ENCODE data around the gene NEDD9.

DNA sequence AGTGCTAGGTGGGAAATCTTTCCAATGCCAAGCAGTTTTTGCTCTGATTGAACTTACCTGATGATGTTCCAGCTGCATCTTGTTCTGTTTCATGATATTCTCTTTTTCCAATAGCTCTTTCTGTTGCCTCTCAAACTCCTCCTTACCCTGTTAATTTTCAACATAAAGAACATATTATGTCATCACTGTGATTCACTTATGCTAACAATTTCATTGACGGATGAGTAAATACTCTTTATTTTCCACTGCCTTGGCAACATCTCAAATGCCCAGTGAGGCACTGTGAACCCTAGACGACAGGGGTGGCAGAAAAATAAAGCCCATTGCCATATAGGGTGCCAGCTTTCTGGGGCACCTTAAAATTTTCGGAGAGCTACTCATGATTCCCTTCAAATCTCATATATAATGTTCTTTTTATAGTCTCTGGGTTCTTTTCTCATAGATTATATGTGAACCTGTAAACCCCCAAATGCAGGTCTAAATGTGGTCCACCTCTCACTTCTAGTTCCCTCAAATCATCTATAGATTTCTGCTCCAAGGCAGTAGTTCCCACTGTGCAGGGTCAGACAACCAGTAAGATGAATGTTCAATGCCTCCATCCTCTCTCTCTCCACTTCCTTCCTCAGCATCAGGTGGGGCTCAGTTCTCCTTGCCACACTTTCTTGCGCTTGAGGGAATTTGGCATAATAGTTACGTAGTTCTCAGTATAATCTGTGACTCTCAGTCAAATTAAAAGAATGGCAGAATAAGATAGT, 44.1 kb downstream of the NEDD9 start:
- no peak for TF ChIP-seq CTCF (conservative IDR thresholded peaks at IDR 0.05 in 1 of 2, IDR thresholded peaks at IDR 0.05 in 1 of 2; ENCODE audit: low read depth in 1 of 2, low read length in 2 of 2)
- no peak for TF ChIP-seq EZH2 (IDR thresholded peaks at IDR 0.05; ENCODE audit: low read length, missing control alignments)

Measured in fibroblast of lung (primary cell).